Measurements from ENCODE around the gene GDPD5. TPM values are rescaled to one million over a fixed set of nuclear protein-coding genes. Genes with fewer than 3 reads are reported as not detected.

Gene GDPD5
- total and polyA plus RNA-seq, 9 of the 15 experiments (the other 6 are each of a cell fraction or from before 2014, with no cell fraction given): 0.32 to 27.3 (median 8.0) TPM

GRCh38 chr11:75474878-75475766 is 50.6 kb downstream of the GDPD5 start (continued):
- TF ChIP-seq ZNF609 (CRISPR knock-in tag; IDR thresholded peaks at IDR 0.05; ENCODE audit: borderline replicate concordance) (no peak), EP400 (IDR thresholded peaks at IDR 0.05) (no peak), ZNF778 (CRISPR knock-in tag; IDR thresholded peaks at IDR 0.05) (no peak), ZNF592 (IDR thresholded peaks at IDR 0.05) (0 out of 2 replicates have a peak, but pooled peaks have one; percentile 33), THRA (IDR thresholded peaks at IDR 0.05) (peak; percentile 98), TBP (optimal IDR thresholded peaks at IDR 0.05; ENCODE audit: low read depth, low read length) (no peak), ZZZ3 (IDR thresholded peaks at IDR 0.05) (no peak), CBFA2T3 (IDR thresholded peaks at IDR 0.05) (no peak), POLR2AphosphoS5 (IDR thresholded peaks at IDR 0.05; ENCODE audit: control insufficient read depth, insufficient read depth, low read depth, low read length) (no peak), TCF7L2 (IDR thresholded peaks at IDR 0.05; ENCODE audit: low read depth, low read length) (no peak), L3MBTL2 (IDR thresholded peaks at IDR 0.05) (no peak), NR4A1 (CRISPR knock-in tag; IDR thresholded peaks at IDR 0.05) (no peak), NR4A1 (tag; IDR thresholded peaks at IDR 0.05) (no peak), ZKSCAN1 (IDR thresholded peaks at IDR 0.05; ENCODE audit: low read depth, low read length) (no peak), KAT2B (IDR thresholded peaks at IDR 0.05; ENCODE audit: low read depth, low read length) (no peak), MYC (IDR thresholded peaks at IDR 0.05; ENCODE audit: low read depth, low read length) (no peak), MYC (CRISPR knock-in tag; IDR thresholded peaks at IDR 0.05; ENCODE audit: borderline replicate concordance, low read depth) (no peak), SP1 (CRISPR knock-in tag; IDR thresholded peaks at IDR 0.05) (no peak; the same call in 1 of the 2 replicates), DPF2 (IDR thresholded peaks at IDR 0.05) (peak; percentile 83)
